DND-41 (cell line): ENCODE measurements around the gene KCNAB1.

Experiments
- ATAC-seq: fragments of 200-7000 bp; cut with Tn5 transposase; 3 replicates; pipeline ENCODE4 v1.9.1; 2021; ENCODE audit warnings: low read depth; ENCODE audit not compliant: insufficient read depth
- DNase-seq: peaks from one replicate; pipeline ENCODE4 v3.0.0-alpha.2; 2020
- H2AFZ ChIP-seq: 2 replicates; pipeline ENCODE4 v1.6.0; 2012; ENCODE audit warnings: low read depth, low read length
- H3K27ac ChIP-seq: 2 replicates; pipeline ENCODE4 v1.5.1; 2012; ENCODE audit warnings: low read length, inconsistent platforms
- H3K27me3 ChIP-seq: fragments of 200-600 bp; sonication (generic); 2 replicates; pipeline ENCODE4 v1.6.0; 2012; ENCODE audit warnings: low read length, mild to moderate bottlenecking, inconsistent platforms; ENCODE audit not compliant: insufficient read depth, poor library complexity
- H3K36me3 ChIP-seq: 2 replicates; pipeline ENCODE4 v1.5.1; 2012; ENCODE audit warnings: low read length, inconsistent platforms; ENCODE audit not compliant: insufficient read depth
- H3K4me1 ChIP-seq: 2 replicates; pipeline ENCODE4 v1.5.1; 2012; ENCODE audit warnings: mild to moderate bottlenecking, low read length; ENCODE audit not compliant: insufficient read depth
- H3K4me2 ChIP-seq: 2 replicates; pipeline ENCODE4 v1.6.0; 2012; ENCODE audit warnings: mild to moderate bottlenecking, moderate library complexity, low read length, inconsistent platforms; ENCODE audit not compliant: insufficient read depth
- H3K4me3 ChIP-seq, 2 experiments: fragments of 200-600 bp in 1 of 2; shearing (Covaris generic) in 1 of 2; 2 replicates each; pipeline ENCODE4 v1.5.1; 2012 to 2016; ENCODE audit warnings: inconsistent platforms in 2 of 2, low read length in 2 of 2, mild to moderate bottlenecking in 2 of 2, low read depth in 1 of 2, moderate library complexity in 1 of 2
- H3K79me2 ChIP-seq: 2 replicates; pipeline ENCODE4 v1.6.0; 2012; ENCODE audit warnings: low read length, inconsistent platforms; ENCODE audit not compliant: insufficient read depth
- H3K9ac ChIP-seq: 2 replicates; pipeline ENCODE4 v1.6.0; 2012; ENCODE audit warnings: low read depth, mild to moderate bottlenecking, inconsistent platforms, low read length, moderate library complexity
- H3K9me3 ChIP-seq: 2 replicates; pipeline ENCODE4 v1.5.1; 2012; ENCODE audit warnings: low read length, moderate library complexity, mild to moderate bottlenecking, inconsistent platforms; ENCODE audit not compliant: insufficient read depth, severe bottlenecking
- H4K20me1 ChIP-seq: 2 replicates; pipeline ENCODE4 v1.6.0; 2012; ENCODE audit warnings: low read length; ENCODE audit not compliant: insufficient read depth
- CTCF ChIP-seq: IDR thresholded peaks from 2 replicates; pipeline ENCODE4 v1.5.1; 2012; ENCODE audit warnings: borderline replicate concordance, low read length, moderate library complexity, mild to moderate bottlenecking; ENCODE audit not compliant: poor library complexity, severe bottlenecking; ENCODE audit errors: extremely low read depth
- EZH2 ChIP-seq: IDR thresholded peaks from 3 replicates; pipeline ENCODE4 v1.6.1; 2012; ENCODE audit warnings: borderline replicate concordance, low read depth, mild to moderate bottlenecking, moderate library complexity, low read length, inconsistent platforms; ENCODE audit not compliant: severe bottlenecking

Gene KCNAB1

GRCh38 chr3:156552973-156553372, 432.6 kb downstream of the KCNAB1 start:
- H2AFZ ChIP-seq, result no peak overlapping the region
- H3K27ac ChIP-seq, result no peak overlapping the region
- H3K4me1 ChIP-seq, result peaks cover 36% of the 10 kb centered on the region
- peaks cover 54% of the 10 kb centered on the region for H3K36me3 ChIP-seq
- H3K79me2 ChIP-seq, result peaks cover 55% of the 10 kb centered on the region
- H3K9me3 ChIP-seq, result no peaks in the 10 kb centered on the region
- H3K4me2 ChIP-seq, result peak overlapping the region; percentile 67
- peak overlapping the region in 1 of 2 experiments; percentile 93; a peak in 1 of 4 replicates for H3K4me3 ChIP-seq
- peaks cover 10% of the 10 kb centered on the region; the same call in 1 of the 2 replicates for H4K20me1 ChIP-seq
- H3K27me3 ChIP-seq, result no peaks in the 10 kb centered on the region
- H3K9ac ChIP-seq, result peak overlapping the region; percentile 86; the same call in 1 of the 2 replicates
- DNase-seq (no peak), ATAC-seq (no peak)
- TF ChIP-seq CTCF, result no peak
- no peak for TF ChIP-seq EZH2

- ATAC-seq (no peak), DNase-seq (peak; percentile 33)
- Histone ChIP-seq H3K9me3 (no peaks in the 10 kb centered on the region), H2AFZ (peak overlapping the region; percentile 98; the same call in 1 of the 2 replicates), H3K4me3 (peak overlapping the region; percentile 93 to 95; a peak in 3 of 4 replicates), H3K9ac (peak overlapping the region; percentile 86), H3K27me3 (no peaks in the 10 kb centered on the region), H3K79me2 (peaks cover 52% of the 10 kb centered on the region), H3K4me1 (peaks cover 36% of the 10 kb centered on the region), H3K27ac (peak overlapping the region; percentile 89), H3K36me3 (peaks cover 45% of the 10 kb centered on the region), H3K4me2 (peak overlapping the region; percentile 67), H4K20me1 (peaks cover 5% of the 10 kb centered on the region; the same call in 1 of the 2 replicates)
- TF ChIP-seq EZH2 (no peak), CTCF (no peak)
These were observed 433.5 kb downstream of the KCNAB1 start for GRCh38 chr3:156553705-156554356.

GRCh38 chr3:156554515-156554841, 434.1 kb downstream of the KCNAB1 start:
- peaks cover 39% of the 10 kb centered on the region for H3K36me3 ChIP-seq
- H3K4me1 ChIP-seq, result peaks cover 36% of the 10 kb centered on the region
- H3K9ac ChIP-seq, result peak overlapping the region; percentile 86
- H3K79me2 ChIP-seq, result peaks cover 50% of the 10 kb centered on the region
- H4K20me1 ChIP-seq, result peaks cover 5% of the 10 kb centered on the region; the same call in 1 of the 2 replicates
- peak overlapping the region; percentile 67 for H3K4me2 ChIP-seq
- no peak for TF ChIP-seq CTCF
- no peak for TF ChIP-seq EZH2
- no peaks in the 10 kb centered on the region for H3K9me3 ChIP-seq
- H3K27ac ChIP-seq, result peak overlapping the region; percentile 89
- H2AFZ ChIP-seq, result peak overlapping the region; percentile 98
- H3K27me3 ChIP-seq, result no peaks in the 10 kb centered on the region
- ATAC-seq, result no peak
- peak overlapping the region; percentile 93 to 95 for H3K4me3 ChIP-seq
- DNase-seq, result no peak
